ENCODE data around the gene RHOA. TPM values are rescaled to one million over a fixed set of nuclear protein-coding genes. Genes with fewer than 3 reads are reported as not detected.
"Not testable (repeated sequence)": the region's sequence is repeated elsewhere in the genome, so short reads cannot be mapped to it uniquely, and the experiment has no call there.

The RHOA gene
- polyA plus RNA-seq, 3 donors, result 162 to 513 (median 415) TPM

DNA sequence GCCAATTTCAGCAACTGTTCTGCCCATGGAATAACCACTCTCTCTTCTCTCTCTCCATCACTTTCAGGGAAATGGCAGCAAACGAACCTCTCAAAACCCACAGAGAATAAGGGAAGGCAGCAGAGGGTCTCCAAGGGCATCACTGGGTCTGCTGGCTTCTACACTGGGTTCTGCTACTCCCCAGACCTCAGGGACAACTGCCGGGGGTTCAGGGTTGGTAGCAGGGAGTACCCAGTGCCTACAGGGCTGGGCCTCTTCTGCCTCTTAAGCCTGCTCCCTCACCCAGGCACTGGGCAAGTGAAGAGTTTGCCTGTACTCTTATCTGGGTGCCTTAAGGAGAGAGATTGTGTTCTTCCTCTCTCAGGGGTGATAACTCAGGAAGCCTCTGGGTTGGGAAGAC lies 3.0 kb upstream of the RHOA start:
- 75 to 93% (median 87%) methylated on average over 2 of the region's 2 CpGs for WGBS, 3 donors
- no peak overlapping the region for H3K27ac ChIP-seq (ENCODE audit: low read depth, low read length)

DNA sequence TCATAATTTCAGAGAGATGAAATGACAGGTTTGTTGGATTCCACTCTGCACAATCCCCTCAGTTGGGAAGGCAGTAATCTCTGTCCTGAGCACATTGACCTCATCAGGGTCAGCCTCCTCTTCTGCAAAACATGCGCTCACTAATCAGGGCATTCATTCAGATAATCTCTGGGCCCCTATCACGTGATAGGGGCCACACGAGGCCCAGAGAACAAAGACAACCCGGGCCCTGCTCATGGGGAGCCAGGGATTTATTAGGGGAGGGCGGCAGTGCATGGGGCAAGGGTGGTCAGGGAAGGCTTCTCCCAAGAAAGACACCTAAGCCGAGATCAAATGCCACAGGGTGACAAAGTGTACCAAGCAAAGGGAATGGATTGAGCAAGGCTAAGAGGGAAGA lies 1.6 kb upstream of the RHOA start:
- H3K27ac ChIP-seq (ENCODE audit: low read depth, low read length), result no peak overlapping the region
- WGBS, 3 donors, result 56 to 90% (median 79%) methylated on average over 6 of the region's 6 CpGs

DNA sequence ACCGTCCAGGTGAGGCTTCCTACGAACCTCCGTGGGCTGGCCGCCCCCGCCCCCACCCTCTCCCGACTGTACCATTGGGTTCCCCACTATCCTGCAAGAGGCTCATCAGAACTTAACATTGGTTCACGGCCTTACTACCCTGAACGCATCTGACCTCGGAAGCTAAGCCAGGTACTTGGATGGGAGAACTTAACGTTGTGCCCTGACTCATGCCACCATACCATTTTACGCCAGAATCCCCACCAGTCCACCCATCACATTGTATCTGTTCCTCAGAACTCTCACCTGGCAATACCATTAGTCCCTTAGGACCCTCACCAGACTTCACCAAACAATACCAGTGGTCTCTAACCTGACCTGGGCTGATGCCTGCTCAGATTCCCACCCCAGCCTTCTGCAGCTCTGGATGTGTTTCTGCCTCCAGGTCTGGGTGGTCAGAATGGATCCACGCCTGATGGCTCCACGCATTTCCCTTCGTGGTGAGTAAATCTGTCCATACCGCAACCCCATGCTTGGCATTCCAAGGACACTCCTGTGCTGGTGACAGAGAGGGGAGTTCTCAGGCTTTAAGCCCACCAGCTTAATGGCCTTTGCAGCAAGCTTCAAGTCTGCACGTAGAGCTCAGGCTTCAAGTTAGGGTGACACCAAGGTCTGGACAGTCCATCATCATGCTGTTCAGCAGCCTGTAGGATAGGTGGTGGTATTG lies 1.0 kb upstream of the RHOA start:
- WGBS, 3 donors, result 16 to 28% (median 26%) methylated on average over 16 of the region's 16 CpGs
- H3K27ac ChIP-seq (ENCODE audit: low read depth, low read length), result peak overlapping the region; percentile 70

DNA sequence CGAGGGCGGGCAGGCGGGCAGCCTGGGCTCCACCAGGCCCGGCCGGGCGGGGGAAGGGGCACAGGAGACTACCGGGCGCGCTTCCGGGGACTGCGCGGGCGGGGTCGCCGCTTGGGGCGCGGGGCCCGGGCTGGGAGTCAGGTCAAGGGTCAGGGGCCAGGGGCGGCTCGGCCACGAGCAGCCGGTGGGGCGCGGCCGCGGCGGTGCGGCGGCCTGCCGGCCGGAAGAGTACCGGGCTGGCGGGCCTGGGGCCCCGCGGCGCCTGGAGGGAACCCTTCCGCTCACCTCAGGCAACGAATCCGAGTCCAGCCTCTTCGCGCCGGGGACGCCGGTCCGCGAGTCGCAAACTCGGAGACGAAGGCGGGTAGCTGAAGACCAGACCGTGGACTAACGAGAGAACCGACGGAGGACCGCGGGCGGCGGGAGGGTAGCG lies 225 bp downstream of the RHOA start:
- H3K27ac ChIP-seq (ENCODE audit: low read depth, low read length), result peak overlapping the region; percentile 99
- 0 to 1% (median 1%) methylated on average over 35 to 59 of the region's 59 CpGs for WGBS, 3 donors

DNA sequence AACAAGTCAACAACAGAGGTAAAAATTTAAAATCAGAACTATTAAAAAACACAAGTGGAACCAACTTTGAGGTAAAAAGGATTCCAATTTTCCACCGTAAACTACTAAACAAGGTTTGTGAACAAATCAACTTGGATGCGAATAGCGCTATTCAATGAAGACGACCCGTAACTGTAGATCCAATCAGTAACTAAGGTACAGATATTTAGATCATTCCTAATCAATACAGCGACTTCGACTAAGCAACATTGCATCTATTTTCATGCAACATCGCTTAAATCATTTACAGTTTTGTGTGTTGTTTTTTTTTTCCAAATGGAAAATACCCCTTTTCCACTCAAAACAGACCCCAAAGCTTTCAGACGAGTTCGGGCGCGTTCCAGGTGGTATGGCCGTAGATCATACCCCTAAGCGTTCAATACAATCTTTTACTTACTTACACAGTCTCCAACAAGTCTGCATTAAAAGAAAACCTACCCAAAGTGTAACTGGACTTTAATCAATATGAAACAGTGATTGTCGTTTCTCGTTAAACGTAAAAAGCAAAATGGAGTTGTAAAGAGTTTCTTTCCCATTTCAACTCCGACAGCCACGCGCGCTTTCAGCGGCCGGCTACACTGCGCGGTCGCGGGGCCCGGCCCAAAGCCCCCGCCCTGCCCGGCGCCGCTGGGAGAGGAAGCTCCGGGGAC lies 786 bp downstream of the RHOA start:
- peak overlapping the region; percentile 99 for H3K27ac ChIP-seq (ENCODE audit: low read depth, low read length)
- whole genome bisulfite sequencing, 3 donors, result 0 to 1% (median 1%) methylated on average over 33 of the region's 33 CpGs

DNA sequence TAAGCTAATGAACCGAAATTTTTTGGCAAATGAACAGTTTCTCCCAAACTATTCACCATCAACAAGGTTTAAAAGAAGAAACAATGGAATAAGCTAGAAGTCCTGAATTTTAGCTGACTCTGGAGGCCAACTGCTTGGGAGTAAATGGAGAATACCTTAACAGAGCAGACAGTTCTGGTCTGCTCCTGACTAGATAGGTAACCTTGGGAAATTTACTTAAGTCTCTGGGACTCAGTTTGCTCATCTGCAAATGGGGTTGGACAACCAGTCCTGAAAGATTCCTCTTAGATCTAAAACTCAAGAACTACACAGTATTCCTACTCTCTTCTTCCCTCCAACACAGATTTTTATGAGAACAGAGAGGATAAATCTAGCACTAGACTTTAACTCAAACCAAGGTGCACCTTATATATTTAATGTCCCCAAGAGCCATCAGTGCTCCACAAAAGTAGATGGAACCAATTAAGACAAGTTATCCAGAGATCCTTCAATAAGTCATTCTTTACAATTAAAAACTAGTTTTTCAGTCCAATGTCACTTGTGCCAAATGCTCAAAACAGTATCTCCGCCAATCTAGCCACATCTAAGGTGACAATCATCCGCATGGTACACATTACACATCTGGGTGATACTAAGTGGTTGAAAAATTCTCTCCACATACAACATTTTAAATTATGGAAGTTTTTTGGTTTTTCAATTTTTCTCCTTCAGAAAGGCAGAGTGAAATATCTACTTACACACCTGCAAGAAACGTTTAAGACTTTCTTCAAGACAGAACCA lies 1.5 kb downstream of the RHOA start:
- 20 to 30% (median 25%) methylated on average over 4 of the region's 4 CpGs for WGBS, 3 donors
- no peak overlapping the region for H3K27ac ChIP-seq (ENCODE audit: low read depth, low read length)

DNA sequence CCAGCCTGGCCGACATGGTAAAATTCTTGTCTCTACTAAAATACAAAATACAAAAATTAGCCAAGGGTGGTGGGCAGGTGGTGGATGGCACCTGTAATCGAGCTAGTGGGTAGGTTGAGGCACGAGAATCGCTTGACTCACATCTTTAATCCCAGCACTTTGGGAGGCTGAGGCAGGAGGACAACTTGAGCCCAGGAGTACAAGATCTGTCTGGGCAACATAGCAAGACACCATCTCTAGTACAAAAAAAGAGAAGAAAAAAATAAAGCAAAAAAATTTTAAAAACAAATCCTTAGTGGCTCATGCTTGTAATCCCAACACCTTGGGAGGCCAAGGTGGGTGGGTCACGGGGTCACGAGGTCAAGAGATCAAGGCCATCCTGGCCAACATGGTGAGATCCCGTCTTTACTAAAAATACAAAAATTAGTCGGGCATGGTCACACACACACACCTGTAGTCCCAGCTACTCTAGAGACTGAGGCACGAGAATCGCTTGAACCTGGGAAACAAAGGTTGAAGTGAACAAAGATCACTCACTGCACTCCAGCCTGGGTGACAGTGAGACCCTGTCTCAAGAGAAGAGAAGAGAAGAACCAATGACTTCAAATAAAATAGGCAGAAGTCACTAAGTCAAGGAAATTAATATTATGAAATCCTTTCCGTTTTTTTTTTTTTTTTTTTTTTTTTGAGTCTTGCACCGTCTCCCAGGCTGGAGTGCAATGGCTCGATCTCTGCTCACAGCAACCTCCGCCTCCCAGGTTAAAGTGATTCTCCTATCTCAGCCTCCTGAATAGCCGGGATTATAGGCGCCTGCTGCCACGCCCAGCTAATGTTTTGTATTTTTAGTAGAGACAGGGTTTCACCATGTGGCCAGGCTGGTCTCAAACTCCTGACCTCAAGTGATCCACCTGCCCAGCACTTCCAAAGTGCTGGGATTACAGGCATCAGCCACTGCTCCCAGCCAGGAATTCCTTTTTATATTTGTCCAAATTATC lies 4.9 kb downstream of the RHOA start:
- H3K27ac ChIP-seq (ENCODE audit: low read depth, low read length), result no peak overlapping the region
- WGBS, 3 donors, result 47 to 66% (median 50%) methylated on average over 17 of the region's 17 CpGs

DNA sequence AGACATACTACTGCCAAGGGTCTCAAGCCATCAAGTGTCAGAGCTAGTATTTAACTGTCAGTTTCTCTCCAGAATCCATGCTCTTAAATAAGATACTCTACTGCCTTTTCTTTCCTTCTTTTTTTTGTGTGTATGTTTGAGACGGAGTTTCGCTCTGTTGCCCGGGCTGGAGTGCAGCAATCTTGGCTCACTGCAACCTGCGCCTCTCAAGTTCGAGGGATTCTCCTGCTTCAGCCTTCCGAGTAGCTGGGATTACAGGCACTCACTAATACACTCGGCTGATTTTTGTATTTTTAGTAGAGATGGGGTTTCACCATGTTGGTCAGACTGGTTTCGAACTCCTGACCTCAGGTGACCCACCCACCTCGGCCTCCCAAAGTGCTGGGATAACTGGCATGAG lies 6.2 kb downstream of the RHOA start:
- H3K27ac ChIP-seq (ENCODE audit: low read depth, low read length), result not testable (repeated sequence)
- 51 to 52% (median 51%) methylated on average over 9 of the region's 9 CpGs for WGBS, 3 donors

DNA sequence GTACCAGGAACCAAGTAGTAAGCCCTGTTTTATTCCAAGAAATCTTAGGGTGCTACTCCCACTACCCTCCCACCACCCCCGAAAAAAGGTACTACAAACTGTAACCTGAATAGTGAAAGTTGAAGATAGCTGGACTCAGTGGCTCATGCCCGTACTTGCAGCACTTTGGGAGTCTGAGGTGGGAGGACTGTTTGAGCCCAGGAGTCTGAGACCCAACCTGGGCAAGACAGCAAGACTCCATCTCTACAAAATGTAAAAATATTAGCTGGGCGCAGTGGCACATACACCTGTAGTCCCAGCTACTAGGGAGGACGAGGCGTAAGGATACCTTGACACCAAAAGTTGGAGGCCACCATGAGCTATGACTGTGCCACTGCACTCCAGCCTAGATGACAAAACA lies 7.9 kb downstream of the RHOA start:
- no peak overlapping the region for H3K27ac ChIP-seq (ENCODE audit: low read depth, low read length)
- 87 to 95% (median 94%) methylated on average over 5 of the region's 5 CpGs for WGBS, 3 donors

DNA sequence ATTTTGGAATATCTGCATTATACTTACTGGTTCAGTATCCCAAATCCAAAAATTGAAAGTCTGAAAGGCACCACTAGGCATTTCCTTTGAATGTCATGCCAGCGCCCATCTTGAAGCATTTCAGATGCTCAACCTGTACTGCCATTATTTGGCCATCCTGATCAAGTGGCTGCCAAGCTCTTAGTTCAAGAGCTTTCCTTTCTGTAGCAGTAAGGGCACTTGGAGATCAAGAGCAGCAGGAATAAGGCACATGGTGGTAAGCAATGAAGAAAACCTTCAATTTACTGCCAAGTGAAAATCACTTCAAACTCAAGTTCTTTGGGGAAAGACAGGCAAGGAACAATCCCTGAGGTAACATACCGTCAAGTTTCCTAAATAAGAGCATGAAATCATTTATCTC lies 10.0 kb downstream of the RHOA start:
- 63 to 86% (median 82%) methylated on average over 2 of the region's 2 CpGs for WGBS, 3 donors
- no peak overlapping the region for H3K27ac ChIP-seq (ENCODE audit: low read depth, low read length)

DNA sequence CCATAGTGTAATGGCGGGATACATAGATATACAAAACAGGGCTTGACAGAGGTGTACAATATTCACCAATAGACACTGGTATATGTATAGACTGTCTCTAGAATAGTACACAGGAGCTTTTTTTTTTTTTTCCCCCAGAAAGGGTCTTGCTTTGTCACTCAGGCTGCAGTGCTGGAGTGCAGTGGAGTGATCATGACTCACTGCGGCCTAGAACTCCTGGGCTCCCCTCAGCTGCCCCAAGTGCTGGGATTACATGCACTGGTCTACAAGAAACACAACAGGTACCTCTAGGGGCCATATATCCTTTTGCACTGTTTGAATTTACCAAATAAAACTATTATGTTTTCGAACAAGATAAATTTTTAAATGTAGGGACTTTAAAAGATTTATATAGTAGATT lies 12.3 kb downstream of the RHOA start:
- no peak overlapping the region for H3K27ac ChIP-seq (ENCODE audit: low read depth, low read length)
- 93 to 98% (median 96%) methylated on average over 3 of the region's 3 CpGs for WGBS, 3 donors

DNA sequence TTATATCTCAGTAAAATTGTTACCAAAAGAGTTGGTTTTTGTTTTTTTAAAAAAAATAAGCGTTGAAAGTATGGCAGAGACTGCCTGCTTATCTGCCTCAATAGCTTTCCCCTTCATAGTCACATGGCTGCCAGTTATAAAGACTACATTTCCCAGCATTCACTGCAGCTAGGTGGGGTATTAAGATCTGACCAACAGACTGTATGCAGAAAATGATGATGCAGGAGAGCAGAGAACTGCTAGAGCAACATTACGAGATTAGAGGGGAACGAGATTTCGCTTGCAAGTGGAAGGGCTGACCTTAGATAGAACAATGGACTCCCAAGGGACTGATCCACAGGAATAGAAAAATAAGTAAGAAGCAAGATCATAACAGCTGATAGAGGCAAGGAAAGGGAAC lies 14.3 kb downstream of the RHOA start:
- H3K27ac ChIP-seq (ENCODE audit: low read depth, low read length), result no peak overlapping the region
- 41 to 64% (median 46%) methylated on average over 4 of the region's 4 CpGs for WGBS, 3 donors

DNA sequence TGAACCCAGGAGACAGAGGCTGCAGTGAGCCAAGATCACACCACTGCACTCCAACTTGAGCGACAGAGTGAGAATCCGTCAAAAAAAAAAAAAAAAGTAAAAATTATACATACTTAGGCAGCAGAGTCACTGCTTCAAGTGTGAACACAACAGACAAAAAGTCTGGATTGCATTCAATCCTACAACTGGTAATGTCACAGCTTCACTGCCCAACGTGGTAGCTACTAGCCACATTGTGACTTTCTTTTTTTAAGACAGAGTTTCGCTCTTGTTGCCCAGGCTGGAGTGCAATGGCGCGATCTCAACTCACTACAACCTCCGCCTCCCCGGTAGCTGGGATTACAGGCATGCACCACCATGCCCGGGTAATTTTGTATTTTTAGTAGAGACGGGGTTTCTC lies 20.5 kb downstream of the RHOA start:
- H3K27ac ChIP-seq (ENCODE audit: low read depth, low read length), result not testable (repeated sequence)
- WGBS, 3 donors, result 83 to 93% (median 89%) methylated on average over 10 of the region's 10 CpGs

DNA sequence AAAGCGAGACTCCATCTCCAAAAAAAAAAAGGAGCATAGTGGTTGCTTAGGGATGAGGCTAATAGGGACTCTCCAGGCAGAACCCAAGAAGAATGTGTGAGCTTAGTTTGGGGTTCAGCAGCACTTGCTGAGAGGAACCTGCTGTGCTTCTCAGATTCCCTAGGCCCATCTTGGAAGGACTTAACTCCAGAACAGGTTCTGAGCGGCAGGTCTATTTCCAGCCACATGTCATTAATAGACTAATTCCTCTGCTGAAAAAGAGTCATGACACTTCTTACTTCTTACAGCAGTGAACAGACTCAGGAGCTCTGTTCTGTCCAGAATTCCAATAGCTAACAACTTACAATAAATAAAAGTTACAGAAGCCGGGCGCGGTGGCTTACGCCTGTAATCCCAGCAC lies 22.5 kb downstream of the RHOA start:
- H3K27ac ChIP-seq (ENCODE audit: low read depth, low read length), result no peak overlapping the region

DNA sequence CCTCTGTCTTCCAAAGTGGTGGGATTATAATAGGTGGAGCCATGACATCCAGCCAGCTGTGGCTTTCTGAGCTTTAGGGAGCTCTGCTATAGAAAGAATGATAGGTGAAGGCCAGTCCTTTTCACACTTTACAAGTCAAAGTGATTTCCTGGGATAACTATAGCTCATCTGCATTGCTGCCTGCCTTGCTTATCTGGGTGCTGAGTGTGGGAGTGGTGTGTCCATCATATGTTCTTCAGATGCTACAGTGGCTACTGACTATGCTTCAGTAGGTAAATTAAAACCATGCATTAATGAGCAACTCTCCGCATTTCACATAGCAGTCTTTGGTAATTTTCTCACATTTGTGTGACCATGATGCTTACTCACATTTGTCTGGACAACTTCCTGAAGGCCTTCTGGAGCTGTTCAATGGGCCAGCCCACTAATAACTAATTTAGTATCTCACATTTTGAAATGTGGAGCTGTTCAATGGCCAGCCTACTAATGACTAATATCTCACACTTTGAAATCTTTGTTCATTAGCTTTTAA lies 23.4 kb downstream of the RHOA start:
- 80 to 89% (median 83%) methylated on average over 1 of the region's 1 CpG for WGBS, 3 donors
- no peak overlapping the region for H3K27ac ChIP-seq (ENCODE audit: low read depth, low read length)

More for the DNA sequence above, 22.5 kb downstream of the RHOA start:
- 96 to 99% (median 97%) methylated on average over 6 of the region's 6 CpGs for WGBS, 3 donors

DNA sequence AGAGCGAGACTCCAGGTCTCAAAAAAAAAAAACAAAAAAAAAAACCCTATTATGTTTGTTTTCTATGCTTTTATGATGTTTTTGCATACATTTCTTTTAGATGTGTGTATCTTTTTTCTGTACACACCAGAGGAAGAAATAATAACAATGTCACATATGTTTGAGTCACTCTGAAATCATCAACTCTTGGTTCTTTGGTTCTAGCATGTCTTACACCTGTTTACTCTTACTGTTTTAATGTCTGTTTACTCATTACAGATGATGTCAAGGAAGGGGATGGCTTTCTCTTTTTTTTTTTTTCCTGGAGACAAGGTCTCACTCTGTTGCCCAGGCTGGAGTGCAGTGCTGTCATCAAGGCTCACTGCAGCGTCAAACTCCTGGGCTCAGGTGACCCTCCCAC lies 24.1 kb downstream of the RHOA start:
- WGBS, 3 donors, result 85 to 100% (median 88%) methylated on average over 2 of the region's 2 CpGs
- H3K27ac ChIP-seq (ENCODE audit: low read depth, low read length), result no peak overlapping the region

DNA sequence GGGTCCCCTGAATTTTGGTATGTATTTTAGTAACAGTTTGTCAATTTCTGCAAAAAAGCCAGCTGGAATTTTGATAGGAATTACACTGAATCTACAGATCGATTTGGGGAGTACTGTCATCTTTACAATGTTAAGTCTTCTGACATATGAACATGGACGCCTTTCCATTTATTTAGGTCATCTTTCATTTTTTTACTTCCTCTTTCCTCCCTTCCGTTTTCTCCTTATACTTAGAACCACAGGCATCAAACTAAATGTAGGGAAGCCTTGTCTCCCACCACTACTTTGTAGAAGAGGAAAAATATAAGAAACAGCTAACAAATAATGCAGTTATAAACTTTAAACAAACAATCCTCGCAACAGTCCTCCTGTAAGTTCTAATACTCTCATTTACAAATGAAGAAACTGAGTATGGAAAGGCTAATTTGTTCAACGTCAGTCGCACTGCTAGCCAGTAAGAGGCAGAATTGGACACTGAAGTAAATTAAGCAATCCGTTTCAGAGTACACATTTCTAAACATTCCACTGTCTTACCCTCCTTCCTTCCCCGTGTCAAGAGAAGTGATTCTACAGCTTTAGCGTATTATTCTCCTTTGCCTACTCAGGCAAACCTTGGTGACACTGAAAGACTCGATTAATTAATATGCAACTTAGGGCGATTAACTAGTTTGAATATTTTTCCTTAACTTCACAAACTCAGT lies 25.6 kb downstream of the RHOA start:
- H3K27ac ChIP-seq (ENCODE audit: low read depth, low read length), result no peak overlapping the region
- WGBS, 3 donors, result 51 to 74% (median 59%) methylated on average over 11 of the region's 11 CpGs

All from adipose tissue (tissue), 3 donors.